Measurements from ENCODE around the gene ATE1.

Gene ATE1

GRCh38 chr10:121879476-121879875, 48.4 kb downstream of the ATE1 start:
- H3K27me3 ChIP-seq (ENCODE audit: control insufficient read depth, insufficient read depth, low read length), result no peaks in the 10 kb centered on the region
- no peaks in the 10 kb centered on the region for H3K4me1 ChIP-seq (ENCODE audit: control insufficient read depth, insufficient read depth, low read length)
- H3K36me3 ChIP-seq (ENCODE audit: control insufficient read depth, insufficient read depth, low read length), result no peaks in the 10 kb centered on the region
- no peak overlapping the region for H3K4me3 ChIP-seq (ENCODE audit: low read length)
- no peaks in the 10 kb centered on the region for H3K9me3 ChIP-seq (ENCODE audit: control insufficient read depth, insufficient read depth, low read length)
- WGBS (ENCODE audit: insufficient coverage, insufficient read length), result no CpG with 5 or more reads among the region's 4 CpGs
- H3K27ac ChIP-seq (ENCODE audit: low read length), result no peak overlapping the region
- no peak for DNase-seq (ENCODE audit: low read depth, low spot score)

GRCh38 chr10:121873236-121873635, 54.6 kb downstream of the ATE1 start:
- no CpG with 5 or more reads among the region's 3 CpGs for WGBS (ENCODE audit: insufficient coverage, insufficient read length)
- H3K36me3 ChIP-seq (ENCODE audit: control insufficient read depth, insufficient read depth, low read length), result peaks cover 2% of the 10 kb centered on the region; the same call in 1 of the 2 replicates
- no peaks in the 10 kb centered on the region for H3K9me3 ChIP-seq (ENCODE audit: control insufficient read depth, insufficient read depth, low read length)
- no peak for DNase-seq (ENCODE audit: low read depth, low spot score)
- H3K4me3 ChIP-seq (ENCODE audit: low read length), result no peak overlapping the region
- no peaks in the 10 kb centered on the region for H3K4me1 ChIP-seq (ENCODE audit: control insufficient read depth, insufficient read depth, low read length)
- H3K27me3 ChIP-seq (ENCODE audit: control insufficient read depth, insufficient read depth, low read length), result no peaks in the 10 kb centered on the region
- no peak overlapping the region for H3K27ac ChIP-seq (ENCODE audit: low read length)

DNA sequence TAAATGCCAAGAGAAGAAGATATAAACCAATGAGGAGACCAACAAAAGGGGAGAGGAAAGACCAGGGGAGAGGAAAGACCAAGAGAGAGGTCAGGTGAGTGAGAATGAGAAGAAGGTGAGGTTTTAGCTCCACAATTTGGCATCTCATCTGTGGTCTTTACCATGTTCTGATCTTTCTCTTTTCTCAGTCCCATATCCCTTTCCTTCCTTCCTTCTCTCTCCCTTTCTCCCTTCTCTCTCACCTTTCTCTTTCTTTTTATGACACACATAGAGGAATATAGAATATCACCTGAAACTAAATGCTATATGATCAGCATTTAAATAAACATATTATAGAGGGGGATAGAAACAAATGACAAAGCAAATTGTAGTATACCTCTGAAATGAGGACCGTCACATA, 57.4 kb downstream of the ATE1 start:
- Histone ChIP-seq H3K36me3 (ENCODE audit: control insufficient read depth, insufficient read depth, low read length) (peaks cover 2% of the 10 kb centered on the region; the same call in 1 of the 2 replicates), H3K27me3 (ENCODE audit: control insufficient read depth, insufficient read depth, low read length) (no peaks in the 10 kb centered on the region), H3K9me3 (ENCODE audit: control insufficient read depth, insufficient read depth, low read length) (no peaks in the 10 kb centered on the region), H3K4me1 (ENCODE audit: control insufficient read depth, insufficient read depth, low read length) (no peaks in the 10 kb centered on the region), H3K27ac (ENCODE audit: low read length) (no peak overlapping the region), H3K4me3 (ENCODE audit: low read length) (no peak overlapping the region)
- DNase-seq (ENCODE audit: low read depth, low spot score), result no peak
- whole genome bisulfite sequencing (ENCODE audit: insufficient coverage, insufficient read length), result no CpG with 5 or more reads among the region's 1 CpG

DNA sequence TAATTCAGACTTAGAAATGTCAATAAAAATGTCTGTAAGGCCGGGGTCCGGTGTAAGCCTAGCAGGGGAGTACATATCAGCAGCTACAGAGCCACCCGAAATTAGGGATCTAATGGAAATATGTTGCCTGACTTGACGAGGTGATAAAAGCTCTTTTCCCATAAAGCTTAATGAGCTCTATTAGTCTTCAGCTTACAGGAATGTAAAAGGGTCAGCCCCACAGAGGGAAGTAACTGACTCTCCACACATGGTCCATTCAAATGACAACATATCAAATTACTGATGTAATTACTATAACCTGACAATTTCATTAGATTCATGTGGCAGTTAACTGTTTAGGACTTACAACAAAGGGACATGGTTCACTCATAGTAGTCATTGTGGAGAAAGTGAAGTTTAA, 62.3 kb downstream of the ATE1 start:
- Histone ChIP-seq H3K4me3 (ENCODE audit: low read length) (no peak overlapping the region), H3K36me3 (ENCODE audit: control insufficient read depth, insufficient read depth, low read length) (peaks cover 2% of the 10 kb centered on the region; the same call in 1 of the 2 replicates), H3K27me3 (ENCODE audit: control insufficient read depth, insufficient read depth, low read length) (no peaks in the 10 kb centered on the region), H3K9me3 (ENCODE audit: control insufficient read depth, insufficient read depth, low read length) (no peaks in the 10 kb centered on the region), H3K27ac (ENCODE audit: low read length) (no peak overlapping the region), H3K4me1 (ENCODE audit: control insufficient read depth, insufficient read depth, low read length) (no peaks in the 10 kb centered on the region; the same call in 1 of the 2 replicates)
- no peak for DNase-seq (ENCODE audit: low read depth, low spot score)
- no CpG with 5 or more reads among the region's 4 CpGs for WGBS (ENCODE audit: insufficient coverage, insufficient read length)

DNA sequence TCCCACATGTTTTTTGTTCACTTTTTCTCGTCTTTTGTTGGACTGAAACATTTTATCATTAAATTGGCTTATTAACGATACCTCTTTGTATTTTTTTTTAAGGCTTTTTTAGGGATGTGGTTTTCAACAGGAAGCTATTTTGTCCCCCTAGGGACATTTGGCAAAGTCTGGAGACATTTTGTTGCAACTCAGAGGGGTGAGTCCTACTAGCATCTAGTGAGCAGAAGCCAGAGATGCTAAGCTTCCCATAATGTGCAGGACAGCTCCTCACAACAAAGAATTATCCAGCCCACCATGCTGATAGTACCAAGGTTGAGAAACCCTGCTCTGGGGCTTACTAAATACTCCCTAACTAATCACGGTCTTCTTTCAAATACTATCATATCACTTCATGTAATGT, 63.2 kb downstream of the ATE1 start:
- no peak overlapping the region for H3K27ac ChIP-seq (ENCODE audit: low read length)
- H3K27me3 ChIP-seq (ENCODE audit: control insufficient read depth, insufficient read depth, low read length), result no peaks in the 10 kb centered on the region
- peaks cover 2% of the 10 kb centered on the region; the same call in 1 of the 2 replicates for H3K36me3 ChIP-seq (ENCODE audit: control insufficient read depth, insufficient read depth, low read length)
- H3K4me1 ChIP-seq (ENCODE audit: control insufficient read depth, insufficient read depth, low read length), result no peaks in the 10 kb centered on the region; the same call in 1 of the 2 replicates
- H3K4me3 ChIP-seq (ENCODE audit: low read length), result no peak overlapping the region
- DNase-seq (ENCODE audit: low read depth, low spot score), result no peak
- WGBS (ENCODE audit: insufficient coverage, insufficient read length), result 100% methylated on average over 1 of the region's 3 CpGs
- no peaks in the 10 kb centered on the region for H3K9me3 ChIP-seq (ENCODE audit: control insufficient read depth, insufficient read depth, low read length)

- Histone ChIP-seq H3K9me3 (ENCODE audit: control insufficient read depth, insufficient read depth, low read length) (no peaks in the 10 kb centered on the region), H3K4me1 (ENCODE audit: control insufficient read depth, insufficient read depth, low read length) (no peaks in the 10 kb centered on the region; the same call in 1 of the 2 replicates), H3K4me3 (ENCODE audit: low read length) (no peak overlapping the region), H3K27ac (ENCODE audit: low read length) (no peak overlapping the region), H3K36me3 (ENCODE audit: control insufficient read depth, insufficient read depth, low read length) (peaks cover 2% of the 10 kb centered on the region; the same call in 1 of the 2 replicates), H3K27me3 (ENCODE audit: control insufficient read depth, insufficient read depth, low read length) (no peaks in the 10 kb centered on the region)
- WGBS (ENCODE audit: insufficient coverage, insufficient read length), result no CpG with 5 or more reads among the region's 5 CpGs
- no peak for DNase-seq (ENCODE audit: low read depth, low spot score)
These were observed 63.7 kb downstream of the ATE1 start for GRCh38 chr10:121864168-121864567.

DNA sequence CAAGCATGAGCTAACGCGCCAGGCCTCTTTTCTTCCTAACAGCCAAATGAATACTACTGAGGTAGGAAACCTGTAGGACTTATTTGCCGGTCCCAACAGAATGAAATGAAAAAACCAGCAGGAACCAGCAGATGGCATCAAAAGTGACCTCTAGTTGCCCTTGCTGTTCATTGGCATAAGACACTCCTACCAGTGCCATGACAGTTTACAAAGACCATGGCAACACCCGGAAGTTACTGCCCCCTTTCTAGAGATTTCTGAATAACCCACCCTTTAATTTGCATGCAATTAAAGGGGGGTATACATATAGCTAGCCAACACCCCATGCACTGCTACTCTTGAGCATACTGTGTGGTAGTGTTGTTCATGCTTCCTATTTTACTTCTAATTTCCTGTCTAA, 65.2 kb downstream of the ATE1 start:
- Histone ChIP-seq H3K4me1 (ENCODE audit: control insufficient read depth, insufficient read depth, low read length) (no peaks in the 10 kb centered on the region; the same call in 1 of the 2 replicates), H3K9me3 (ENCODE audit: control insufficient read depth, insufficient read depth, low read length) (no peaks in the 10 kb centered on the region), H3K27ac (ENCODE audit: low read length) (no peak overlapping the region), H3K36me3 (ENCODE audit: control insufficient read depth, insufficient read depth, low read length) (no peaks in the 10 kb centered on the region), H3K27me3 (ENCODE audit: control insufficient read depth, insufficient read depth, low read length) (no peaks in the 10 kb centered on the region), H3K4me3 (ENCODE audit: low read length) (no peak overlapping the region)
- DNase-seq (ENCODE audit: low read depth, low spot score), result no peak
- WGBS (ENCODE audit: insufficient coverage, insufficient read length), result no CpG with 5 or more reads among the region's 4 CpGs

DNA sequence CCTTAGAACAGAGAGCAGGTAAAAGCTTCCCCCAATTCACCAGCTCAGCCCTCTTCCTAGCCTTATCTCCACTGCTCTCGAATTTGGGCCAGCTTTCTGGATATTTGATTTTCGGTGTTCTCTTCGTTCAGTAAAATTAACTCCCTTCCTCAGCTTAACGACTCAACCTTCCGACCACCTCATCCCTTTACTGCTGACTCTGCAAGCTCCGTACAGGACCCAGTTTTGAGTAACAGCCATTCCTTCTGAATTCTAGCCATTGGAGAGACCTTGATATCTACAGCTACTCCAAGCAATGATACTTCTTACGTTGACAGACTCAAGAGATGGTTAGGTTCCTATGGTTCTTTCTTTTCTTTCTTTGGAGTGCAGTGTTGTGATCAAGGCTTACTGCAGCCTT, 65.8 kb downstream of the ATE1 start:
- H3K36me3 ChIP-seq (ENCODE audit: control insufficient read depth, insufficient read depth, low read length), result no peaks in the 10 kb centered on the region; the same call in 1 of the 2 replicates
- no peak for DNase-seq (ENCODE audit: low read depth, low spot score)
- no peak overlapping the region for H3K27ac ChIP-seq (ENCODE audit: low read length)
- 100% methylated on average over 3 of the region's 7 CpGs for WGBS (ENCODE audit: insufficient coverage, insufficient read length)
- no peaks in the 10 kb centered on the region for H3K9me3 ChIP-seq (ENCODE audit: control insufficient read depth, insufficient read depth, low read length)
- H3K4me3 ChIP-seq (ENCODE audit: low read length), result no peak overlapping the region
- no peaks in the 10 kb centered on the region; the same call in 1 of the 2 replicates for H3K4me1 ChIP-seq (ENCODE audit: control insufficient read depth, insufficient read depth, low read length)
- no peaks in the 10 kb centered on the region for H3K27me3 ChIP-seq (ENCODE audit: control insufficient read depth, insufficient read depth, low read length)

GRCh38 chr10:121860810-121861209, 67.0 kb downstream of the ATE1 start:
- Histone ChIP-seq H3K27me3 (ENCODE audit: control insufficient read depth, insufficient read depth, low read length) (no peaks in the 10 kb centered on the region), H3K27ac (ENCODE audit: low read length) (no peak overlapping the region), H3K36me3 (ENCODE audit: control insufficient read depth, insufficient read depth, low read length) (no peaks in the 10 kb centered on the region; the same call in 1 of the 2 replicates), H3K4me1 (ENCODE audit: control insufficient read depth, insufficient read depth, low read length) (no peaks in the 10 kb centered on the region; the same call in 1 of the 2 replicates), H3K9me3 (ENCODE audit: control insufficient read depth, insufficient read depth, low read length) (no peaks in the 10 kb centered on the region), H3K4me3 (ENCODE audit: low read length) (no peak overlapping the region)
- no peak for DNase-seq (ENCODE audit: low read depth, low spot score)
- WGBS (ENCODE audit: insufficient coverage, insufficient read length), result no CpG with 5 or more reads among the region's 3 CpGs

DNA sequence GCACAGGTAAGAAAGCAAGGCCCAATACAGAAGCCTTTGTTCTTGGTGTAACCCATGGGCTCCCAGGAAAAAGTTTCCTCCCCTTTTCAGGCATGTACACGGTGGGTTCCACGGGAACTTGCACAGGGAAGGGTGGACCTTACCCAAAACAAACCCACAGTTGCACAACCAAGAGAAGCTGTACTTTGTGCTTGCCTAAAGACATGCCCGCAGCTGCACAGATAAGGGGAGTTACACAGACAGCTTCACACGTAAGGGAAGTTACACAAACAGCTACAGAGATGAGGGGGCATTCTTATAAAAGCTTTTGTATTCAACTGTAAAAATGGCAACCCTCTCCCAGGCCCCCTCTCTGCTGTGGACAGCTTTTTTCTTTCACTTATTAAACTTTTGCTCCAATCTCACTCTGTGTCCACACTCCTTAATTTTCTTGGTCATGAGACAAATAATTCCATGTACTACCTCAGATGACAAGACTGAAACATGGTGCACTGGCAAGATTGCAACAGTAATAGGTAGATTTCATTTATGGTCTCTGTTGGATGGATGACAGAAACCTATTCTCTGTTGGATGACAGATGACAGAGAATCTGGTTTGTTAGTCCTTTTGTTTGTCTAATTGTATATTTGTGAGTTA, 72.9 kb downstream of the ATE1 start:
- no peaks in the 10 kb centered on the region for H3K4me1 ChIP-seq (ENCODE audit: control insufficient read depth, insufficient read depth, low read length)
- no peaks in the 10 kb centered on the region for H3K27me3 ChIP-seq (ENCODE audit: control insufficient read depth, insufficient read depth, low read length)
- H3K27ac ChIP-seq (ENCODE audit: low read length), result no peak overlapping the region
- H3K36me3 ChIP-seq (ENCODE audit: control insufficient read depth, insufficient read depth, low read length), result no peaks in the 10 kb centered on the region; the same call in 1 of the 2 replicates
- H3K4me3 ChIP-seq (ENCODE audit: low read length), result no peak overlapping the region
- DNase-seq (ENCODE audit: low read depth, low spot score), result no peak
- WGBS (ENCODE audit: insufficient coverage, insufficient read length), result no CpG with 5 or more reads among the region's 4 CpGs
- no peaks in the 10 kb centered on the region for H3K9me3 ChIP-seq (ENCODE audit: control insufficient read depth, insufficient read depth, low read length)

DNA sequence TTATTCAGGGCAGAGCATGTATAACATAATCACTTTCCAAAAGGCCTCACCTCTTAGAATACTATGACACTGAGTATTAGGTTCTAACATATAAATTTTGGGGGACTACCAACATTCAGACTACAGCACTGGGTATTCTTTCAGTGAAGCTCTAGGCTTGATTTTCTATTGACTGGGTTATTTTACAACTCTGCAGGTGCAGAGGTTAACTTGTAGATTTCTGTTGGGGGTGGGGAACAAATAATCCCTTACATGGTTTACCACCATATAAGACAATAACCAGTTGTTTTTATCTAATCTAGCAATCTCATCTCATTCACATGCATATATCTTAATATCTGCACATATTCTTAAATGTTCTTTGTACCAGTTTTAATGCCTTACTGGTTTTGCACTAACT, 73.9 kb downstream of the ATE1 start:
- H3K27me3 ChIP-seq (ENCODE audit: control insufficient read depth, insufficient read depth, low read length), result no peaks in the 10 kb centered on the region
- no peaks in the 10 kb centered on the region for H3K9me3 ChIP-seq (ENCODE audit: control insufficient read depth, insufficient read depth, low read length)
- no peak overlapping the region for H3K4me3 ChIP-seq (ENCODE audit: low read length)
- no peaks in the 10 kb centered on the region for H3K4me1 ChIP-seq (ENCODE audit: control insufficient read depth, insufficient read depth, low read length)
- DNase-seq (ENCODE audit: low read depth, low spot score), result no peak
- no peaks in the 10 kb centered on the region; the same call in 1 of the 2 replicates for H3K36me3 ChIP-seq (ENCODE audit: control insufficient read depth, insufficient read depth, low read length)
- H3K27ac ChIP-seq (ENCODE audit: low read length), result no peak overlapping the region
